ENCODE results near the gene C5orf58. TPM values are rescaled to one million over a fixed set of nuclear protein-coding genes. Genes with fewer than 3 reads are reported as not detected.

C5orf58 gene
- polyA plus RNA-seq, 1 donor from 2014 or later: not detected

GRCh38 chr5:170267431-170268152, 34.8 kb downstream of the C5orf58 start:
- H3K4me3 ChIP-seq (ENCODE audit: low read length): no peak overlapping the region
- H3K9me3 ChIP-seq (ENCODE audit: low read length): no peaks in the 10 kb centered on the region
- H3K79me2 ChIP-seq (replicated peaks; ENCODE audit: insufficient read depth, low read length): no peaks in the 10 kb centered on the region
- no peaks in the 10 kb centered on the region for H3K9me2 ChIP-seq (ENCODE audit: insufficient read depth, low read length)
- no peak overlapping the region for H3K4me2 ChIP-seq (ENCODE audit: low read length)
- no peaks in the 10 kb centered on the region for H3K27me3 ChIP-seq (ENCODE audit: insufficient read depth, low read depth, low read length)
- TF ChIP-seq TAF1 (IDR thresholded peaks at IDR 0.05; ENCODE audit: low read depth) (no peak), EZH2 (IDR thresholded peaks at IDR 0.05; ENCODE audit: borderline replicate concordance, insufficient read depth, low read length, poor library complexity, severe bottlenecking) (no peak), MXI1 (conservative IDR thresholded peaks at IDR 0.05; ENCODE audit: poor library complexity, severe bottlenecking) (no peak), EP300 (conservative IDR thresholded peaks at IDR 0.05; ENCODE audit: poor library complexity, severe bottlenecking) (no peak), SMC3 (conservative IDR thresholded peaks at IDR 0.05; ENCODE audit: poor library complexity) (peak; percentile 62), RAD21 (conservative IDR thresholded peaks at IDR 0.05) (peak; percentile 48), POLR2AphosphoS5 (IDR thresholded peaks at IDR 0.05) (no peak)
- TF ChIP-seq, protein P1, sequence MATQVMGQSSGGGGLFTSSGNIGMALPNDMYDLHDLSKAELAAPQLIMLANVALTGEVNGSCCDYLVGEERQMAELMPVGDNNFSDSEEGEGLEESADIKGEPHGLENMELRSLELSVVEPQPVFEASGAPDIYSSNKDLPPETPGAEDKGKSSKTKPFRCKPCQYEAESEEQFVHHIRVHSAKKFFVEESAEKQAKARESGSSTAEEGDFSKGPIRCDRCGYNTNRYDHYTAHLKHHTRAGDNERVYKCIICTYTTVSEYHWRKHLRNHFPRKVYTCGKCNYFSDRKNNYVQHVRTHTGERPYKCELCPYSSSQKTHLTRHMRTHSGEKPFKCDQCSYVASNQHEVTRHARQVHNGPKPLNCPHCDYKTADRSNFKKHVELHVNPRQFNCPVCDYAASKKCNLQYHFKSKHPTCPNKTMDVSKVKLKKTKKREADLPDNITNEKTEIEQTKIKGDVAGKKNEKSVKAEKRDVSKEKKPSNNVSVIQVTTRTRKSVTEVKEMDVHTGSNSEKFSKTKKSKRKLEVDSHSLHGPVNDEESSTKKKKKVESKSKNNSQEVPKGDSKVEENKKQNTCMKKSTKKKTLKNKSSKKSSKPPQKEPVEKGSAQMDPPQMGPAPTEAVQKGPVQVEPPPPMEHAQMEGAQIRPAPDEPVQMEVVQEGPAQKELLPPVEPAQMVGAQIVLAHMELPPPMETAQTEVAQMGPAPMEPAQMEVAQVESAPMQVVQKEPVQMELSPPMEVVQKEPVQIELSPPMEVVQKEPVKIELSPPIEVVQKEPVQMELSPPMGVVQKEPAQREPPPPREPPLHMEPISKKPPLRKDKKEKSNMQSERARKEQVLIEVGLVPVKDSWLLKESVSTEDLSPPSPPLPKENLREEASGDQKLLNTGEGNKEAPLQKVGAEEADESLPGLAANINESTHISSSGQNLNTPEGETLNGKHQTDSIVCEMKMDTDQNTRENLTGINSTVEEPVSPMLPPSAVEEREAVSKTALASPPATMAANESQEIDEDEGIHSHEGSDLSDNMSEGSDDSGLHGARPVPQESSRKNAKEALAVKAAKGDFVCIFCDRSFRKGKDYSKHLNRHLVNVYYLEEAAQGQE (IDR thresholded peaks at IDR 0.05; ENCODE audit: borderline replicate concordance): no peak
- TF ChIP-seq, protein P2, sequence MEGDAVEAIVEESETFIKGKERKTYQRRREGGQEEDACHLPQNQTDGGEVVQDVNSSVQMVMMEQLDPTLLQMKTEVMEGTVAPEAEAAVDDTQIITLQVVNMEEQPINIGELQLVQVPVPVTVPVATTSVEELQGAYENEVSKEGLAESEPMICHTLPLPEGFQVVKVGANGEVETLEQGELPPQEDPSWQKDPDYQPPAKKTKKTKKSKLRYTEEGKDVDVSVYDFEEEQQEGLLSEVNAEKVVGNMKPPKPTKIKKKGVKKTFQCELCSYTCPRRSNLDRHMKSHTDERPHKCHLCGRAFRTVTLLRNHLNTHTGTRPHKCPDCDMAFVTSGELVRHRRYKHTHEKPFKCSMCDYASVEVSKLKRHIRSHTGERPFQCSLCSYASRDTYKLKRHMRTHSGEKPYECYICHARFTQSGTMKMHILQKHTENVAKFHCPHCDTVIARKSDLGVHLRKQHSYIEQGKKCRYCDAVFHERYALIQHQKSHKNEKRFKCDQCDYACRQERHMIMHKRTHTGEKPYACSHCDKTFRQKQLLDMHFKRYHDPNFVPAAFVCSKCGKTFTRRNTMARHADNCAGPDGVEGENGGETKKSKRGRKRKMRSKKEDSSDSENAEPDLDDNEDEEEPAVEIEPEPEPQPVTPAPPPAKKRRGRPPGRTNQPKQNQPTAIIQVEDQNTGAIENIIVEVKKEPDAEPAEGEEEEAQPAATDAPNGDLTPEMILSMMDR (IDR thresholded peaks at IDR 0.05; ENCODE audit: poor library complexity, severe bottlenecking): peak; percentile 68
- H2AFZ ChIP-seq (ENCODE audit: low read depth, low read length): no peak overlapping the region
- H3F3A ChIP-seq (ENCODE audit: insufficient read depth, low read length, poor library complexity, severe bottlenecking): no peaks in the 10 kb centered on the region
- H3K9ac ChIP-seq (ENCODE audit: low read length): no peak overlapping the region
- H3K27ac ChIP-seq (ENCODE audit: low read length): no peak overlapping the region
- H4K20me1 ChIP-seq (ENCODE audit: insufficient read depth): no peaks in the 10 kb centered on the region
- no peaks in the 10 kb centered on the region for H3K36me3 ChIP-seq (ENCODE audit: insufficient read depth, low read length)

DNA sequence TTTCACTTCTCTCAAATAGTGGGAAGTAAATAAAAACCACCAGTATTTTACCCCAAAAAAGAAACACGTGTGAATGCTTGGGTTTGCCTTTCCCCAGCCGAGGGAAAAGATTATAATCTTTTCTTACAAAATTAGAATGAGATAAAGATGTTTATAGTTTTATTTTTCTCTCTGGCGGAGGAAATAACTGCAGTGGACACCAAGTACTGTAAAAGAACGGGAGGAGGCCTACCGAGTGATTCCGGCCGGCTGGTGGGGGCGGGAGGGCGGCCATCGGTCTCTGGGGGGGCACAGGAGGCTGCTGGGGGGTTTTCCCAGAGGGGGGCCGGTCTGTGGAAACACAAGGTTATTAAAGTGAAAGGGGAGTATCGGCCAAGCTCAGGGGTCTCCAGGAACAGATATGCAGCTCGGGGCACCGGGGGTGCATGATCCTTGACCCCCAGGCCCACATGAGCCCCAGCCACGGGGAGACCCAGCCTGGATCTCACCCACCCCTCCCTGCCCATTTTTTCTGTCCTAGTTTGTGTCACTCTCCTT, 35.4 kb downstream of the C5orf58 start:
- H3K4me3 ChIP-seq (ENCODE audit: low read length): no peak overlapping the region
- H4K20me1 ChIP-seq (ENCODE audit: insufficient read depth): no peaks in the 10 kb centered on the region
- no peaks in the 10 kb centered on the region for H3K9me3 ChIP-seq (ENCODE audit: low read length)
- no peak overlapping the region for H3K9ac ChIP-seq (ENCODE audit: low read length)
- TF ChIP-seq SMC3 (conservative IDR thresholded peaks at IDR 0.05; ENCODE audit: poor library complexity) (no peak), POLR2AphosphoS5 (IDR thresholded peaks at IDR 0.05) (no peak), MXI1 (conservative IDR thresholded peaks at IDR 0.05; ENCODE audit: poor library complexity, severe bottlenecking) (no peak), EP300 (conservative IDR thresholded peaks at IDR 0.05; ENCODE audit: poor library complexity, severe bottlenecking) (no peak), RAD21 (conservative IDR thresholded peaks at IDR 0.05) (no peak), EZH2 (IDR thresholded peaks at IDR 0.05; ENCODE audit: borderline replicate concordance, insufficient read depth, low read length, poor library complexity, severe bottlenecking) (no peak)
- TF ChIP-seq, protein P1 (IDR thresholded peaks at IDR 0.05; ENCODE audit: borderline replicate concordance): no peak
- TF ChIP-seq, protein P2 (IDR thresholded peaks at IDR 0.05; ENCODE audit: poor library complexity, severe bottlenecking): peak; percentile 4
- H2AFZ ChIP-seq (ENCODE audit: low read depth, low read length): no peak overlapping the region
- H3K36me3 ChIP-seq (ENCODE audit: insufficient read depth, low read length): no peaks in the 10 kb centered on the region
- H3K9me2 ChIP-seq (ENCODE audit: insufficient read depth, low read length): no peaks in the 10 kb centered on the region
- H3K27me3 ChIP-seq (ENCODE audit: insufficient read depth, low read depth, low read length): no peaks in the 10 kb centered on the region
- no peaks in the 10 kb centered on the region for H3F3A ChIP-seq (ENCODE audit: insufficient read depth, low read length, poor library complexity, severe bottlenecking)
- H3K79me2 ChIP-seq (replicated peaks; ENCODE audit: insufficient read depth, low read length): no peaks in the 10 kb centered on the region
- H3K4me2 ChIP-seq (ENCODE audit: low read length): no peak overlapping the region
- no peak overlapping the region for H3K27ac ChIP-seq (ENCODE audit: low read length)
